Measurements from ENCODE around the gene ATRN.

GRCh38 chr20:3658716-3659491, 188.1 kb downstream of the ATRN start:
- TF ChIP-seq CTCF (IDR thresholded peaks at IDR 0.05; ENCODE audit: low read length) (no peak), EZH2 (IDR thresholded peaks at IDR 0.05; ENCODE audit: borderline replicate concordance, low read length) (no peak)

Measured in OCI-LY1 (cell line).